Cardiac fibroblast (primary cell): ENCODE data around the gene ZNHIT2.

ENCODE experiments used
- DNase-seq, 2 donors: peaks; one replicate each; pipeline versions ENCODE4 v3.0.0 to v3.0.0-alpha.2; 2010; ENCODE audit warnings: low read depth in 2 of 2
- H3K4me3 ChIP-seq, 2 donors: replicated peaks in 1 of 2; 1 replicate in 1 of 2; 2 replicates in 1 of 2; pipeline ENCODE4 v1.5.1; 2011; ENCODE audit warnings: low read depth in 2 of 2, low read length in 2 of 2, mild to moderate bottlenecking in 2 of 2, moderate library complexity in 1 of 2
- CTCF ChIP-seq: IDR thresholded peaks from one replicate; pipeline ENCODE4 v1.5.1; 2011; ENCODE audit warnings: low read depth, mild to moderate bottlenecking, low read length, inconsistent platforms

Gene ZNHIT2

DNA sequence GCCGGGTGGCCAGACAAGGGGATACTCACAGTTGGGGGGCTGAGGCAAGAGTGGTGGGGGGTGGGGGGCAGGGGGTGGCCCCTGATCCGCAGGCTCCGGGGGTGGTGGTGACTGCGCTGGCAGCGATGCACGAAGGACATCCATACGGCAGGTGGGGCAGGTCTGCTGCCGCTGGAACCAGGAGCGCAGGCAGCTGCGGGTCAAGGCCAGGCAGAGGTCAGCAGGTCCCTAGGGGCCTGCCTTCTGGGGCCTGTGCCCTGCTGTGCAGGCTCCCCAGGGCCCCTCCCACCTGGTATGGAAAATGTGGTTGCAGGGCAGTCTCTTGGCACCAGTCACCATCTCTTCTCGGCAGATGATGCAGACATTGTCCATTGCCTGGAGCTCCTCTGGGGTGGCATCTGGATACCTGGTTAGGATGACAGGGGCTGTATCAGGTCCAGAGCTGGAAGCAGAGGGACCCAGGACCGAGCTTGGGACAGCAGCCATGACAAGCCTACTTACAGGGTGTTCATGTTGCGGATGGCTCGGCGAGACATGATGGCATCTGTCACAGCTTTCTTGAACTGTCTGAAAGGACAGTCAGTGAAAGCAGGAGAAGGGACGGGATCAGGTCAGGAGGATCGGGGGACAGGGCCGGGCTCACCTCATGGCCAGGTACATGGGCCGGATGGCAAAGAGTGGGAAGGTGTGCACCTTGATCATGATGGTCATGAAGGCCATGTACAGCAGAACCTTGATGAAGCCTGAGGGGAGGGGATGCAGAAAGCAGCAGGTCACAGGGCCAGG lies 13.3 kb upstream of the ZNHIT2 start:
- no peak for TF ChIP-seq CTCF
- H3K4me3 ChIP-seq, result no peak overlapping the region
- DNase-seq, result no peak

DNA sequence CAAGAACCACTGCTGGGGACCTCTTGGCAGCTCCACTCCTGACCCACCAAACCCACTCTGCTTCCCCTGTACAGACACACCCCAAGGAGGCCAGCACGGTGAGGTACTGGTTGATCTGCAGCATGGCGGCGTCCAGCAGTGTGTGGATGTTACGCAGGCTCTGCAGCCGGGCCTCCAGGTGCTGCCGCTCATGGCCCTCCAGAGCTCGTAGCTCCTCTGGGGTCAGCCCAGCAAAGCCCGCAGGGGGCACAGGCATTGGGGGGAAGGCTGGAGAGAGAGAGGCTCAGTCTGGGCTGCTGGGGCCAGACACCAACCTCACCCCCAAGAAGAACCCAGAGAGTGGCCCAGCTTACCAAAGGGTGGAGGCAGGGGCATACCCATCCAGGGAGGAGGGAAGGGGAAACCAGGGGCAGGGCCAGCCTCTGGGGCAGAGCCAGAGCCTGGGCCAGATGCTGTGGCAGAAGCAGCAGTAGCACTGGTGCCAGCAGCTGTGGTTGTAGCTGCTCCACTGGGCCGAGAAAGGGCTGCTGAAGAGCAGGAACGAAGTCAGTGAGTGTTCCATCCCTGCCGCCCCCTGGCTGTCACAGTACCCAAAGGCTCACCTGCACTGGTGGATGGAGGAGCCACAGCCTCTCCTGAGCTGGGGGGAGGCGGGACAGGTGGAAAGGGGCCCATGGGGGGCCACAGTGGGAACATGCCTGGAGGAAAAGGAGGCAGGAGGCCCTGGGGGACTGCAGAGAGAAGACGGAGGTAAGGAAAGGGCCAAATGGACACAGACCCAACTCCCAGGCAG lies 12.3 kb upstream of the ZNHIT2 start:
- no peak for DNase-seq
- no peak overlapping the region for H3K4me3 ChIP-seq
- no peak for TF ChIP-seq CTCF

GRCh38 chr11:65128182-65129145 lies 11.0 kb upstream of the ZNHIT2 start:
- no peak for TF ChIP-seq CTCF
- no peak for DNase-seq
- H3K4me3 ChIP-seq, result no peak overlapping the region

DNA sequence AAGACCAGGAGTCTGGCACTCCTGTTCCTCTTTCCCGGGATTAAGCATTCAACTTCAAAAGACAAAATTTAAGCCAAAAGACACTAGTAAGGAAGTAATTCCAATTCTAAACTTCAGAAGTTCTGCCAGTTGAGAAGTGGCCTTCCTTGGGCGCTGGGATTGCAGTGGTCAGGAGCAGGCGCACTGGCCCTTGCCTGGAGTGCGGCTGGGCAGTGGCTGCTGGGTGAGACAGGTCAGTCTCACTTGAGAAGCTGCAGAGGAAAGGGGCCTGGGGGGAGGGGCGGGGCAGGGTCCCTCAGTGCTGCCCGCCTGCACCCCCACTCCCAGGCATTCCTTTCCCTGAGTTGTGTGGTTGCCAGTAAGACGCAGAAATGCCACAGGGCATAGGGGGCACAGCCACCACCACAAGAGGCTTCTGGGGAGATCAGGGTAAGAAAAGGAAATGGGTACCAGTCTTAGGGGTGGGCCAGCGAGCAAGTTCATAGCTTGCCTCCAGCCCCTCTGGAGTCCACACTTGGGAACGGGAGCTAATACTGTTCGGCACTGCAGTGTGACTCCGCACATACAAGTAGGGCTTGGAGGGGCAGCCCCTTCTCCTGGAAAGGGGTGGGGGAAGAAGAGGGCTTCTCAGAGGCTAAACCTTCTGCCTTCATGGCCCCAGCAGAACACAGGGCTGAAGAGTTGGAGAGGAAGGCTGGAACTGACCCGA lies 10.1 kb upstream of the ZNHIT2 start:
- TF ChIP-seq CTCF, result no peak
- DNase-seq, result no peak
- no peak overlapping the region for H3K4me3 ChIP-seq

- no peak for TF ChIP-seq CTCF
Measured at GRCh38 chr11:65126624-65127274, 9.2 kb upstream of the ZNHIT2 start.

More at GRCh38 chr11:65126624-65127274, 9.2 kb upstream of the ZNHIT2 start:
- DNase-seq, result no peak
- no peak overlapping the region for H3K4me3 ChIP-seq
